Heart right ventricle (tissue), 16 donors: Measurements from ENCODE around the gene RCN2. TPM values are rescaled to one million over a fixed set of nuclear protein-coding genes. Genes with fewer than 3 reads are reported as not detected.

ENCODE experiments used
- ATAC-seq, 8 donors: fragments of 200-7000 bp; cut with Tn5 transposase; one replicate each; pipeline ENCODE4 v1.9.1; 2020; ENCODE audit warnings: mild to moderate bottlenecking in 8 of 8, moderate library complexity in 8 of 8, moderate number of reproducible peaks in 1 of 8
- DNase-seq, 2 donors: peaks; one replicate each; pipeline ENCODE4 v3.0.0-alpha.2; 2020
- H3K27ac ChIP-seq, 10 donors: fragments of 200-600 bp; sonication (generic) in 2 of 10; one replicate each; pipeline versions ENCODE4 v1.5.0 to v1.8.0; 2020 to 2022; ENCODE audit warnings: mild to moderate bottlenecking in 3 of 10
- H3K27me3 ChIP-seq, 7 donors: fragments of 200-600 bp; one replicate each; pipeline ENCODE4 v1.8.0; 2021 to 2022; ENCODE audit warnings: mild to moderate bottlenecking in 2 of 7
- H3K36me3 ChIP-seq, 9 donors: fragments of 200-600 bp; sonication (generic) in 1 of 9; one replicate each; pipeline versions ENCODE4 v1.5.0 to v1.8.0; 2020 to 2022; ENCODE audit warnings: mild to moderate bottlenecking in 2 of 9
- H3K4me1 ChIP-seq, 9 donors: fragments of 200-600 bp; sonication (generic) in 1 of 9; one replicate each; pipeline versions ENCODE4 v1.5.0 to v1.8.0; 2020 to 2022; ENCODE audit warnings: mild to moderate bottlenecking in 4 of 9
- H3K4me3 ChIP-seq, 10 donors: fragments of 200-600 bp; sonication (generic) in 2 of 10; one replicate each; pipeline versions ENCODE4 v1.5.0 to v1.8.0; 2020 to 2022; ENCODE audit warnings: mild to moderate bottlenecking in 7 of 10, moderate library complexity in 2 of 10
- H3K9me3 ChIP-seq, 11 donors: fragments of 200-600 bp in 10 of 11; sonication (generic) in 2 of 11; one replicate each; pipeline versions ENCODE4 v1.5.0 to v1.8.0; 2013 to 2022; ENCODE audit warnings: mild to moderate bottlenecking in 2 of 11, control low read depth in 1 of 11, moderate library complexity in 1 of 11
- WGBS, 2 donors: extraction: QIAGEN DNeasy Blood & Tissue Kit; methylation state at CpG; one replicate each; pipeline ENCODE4 v1.1.7; 2013; ENCODE audit warnings: inconsistent platforms in 1 of 2; 5-methylcytosine and 5-hydroxymethylcytosine counted together
- intact Hi-C, 10 donors: fragments of 100-400 bp; cut with DNase I; formaldehyde crosslinking; loops; one replicate each; pipeline versions ENCODE4 v1.11.1 to v1.14.2; 2022
- polyA plus RNA-seq, 2 donors: library from polyadenylated mRNA; stranded (reverse); fragments of 200-250 nt; gene quantifications; one replicate each; pipeline ENCODE4 v1.2.3, GENCODE V29; 2013
- total RNA-seq, 10 donors: library from RNA; stranded (reverse); fragmentation: NEBNext Ultra II Directional in 3 of 10; extraction: Animal tissue kit (Norgen Biotek cat#: 25700) in 3 of 10; gene quantifications; one replicate each; pipeline versions ENCODE4 v1.2.1 to v1.2.4, GENCODE V29; 2021 to 2023
- TF ChIP-seq, protein P1 (sequence below), 9 donors: fragments of 200-600 bp; sonication (generic) in 2 of 9; IDR thresholded peaks; one replicate each; pipeline versions ENCODE4 v1.5.0 to v1.8.0; 2021 to 2022; ENCODE audit warnings: antibody characterized with exemption in 9 of 9, mild to moderate bottlenecking in 5 of 9, moderate library complexity in 1 of 9
- donor health status: Arrhythmogenic right ventricular cardiomyopathy.
- donor health status: ischemic (EF 13 %, LVEDD 7.1; RV severe dilation, severe dysfunction).
- donor health status: healthy with polysubstance abuse.
- donor health status: DM: no; HTN: yes; CAD: no.
- donor health status: DM: no; HTN: no; CAD: no.
- donor health status: ischemic (EF 25% LVEDD 6.9; RV normal size, moderate dysfunction).
- donor health status: ischemic (EF 25% LVEDD 5.7; RV mildly dilated, moderate dysfunction).
- donor health status: healthy.
- donor health status: DM: yes; HTN: yes; CAD: no.
- donor health status: Ischemic cardiomyopathy.
- donor health status: ischemic (EF 35%, LVEDD 5.7; RV mildly dilated, moderate dysfunction).
- donor health status: nonischemic (EF 11% LVEDD 7.7; RV severe dilation, severe dysfunction).
- donor health status: DM: yes; HTN: yes; CAD: no.
- donor health status: PGD.
- donor health status: ischemic (EF 29% LVEDD 5.4; RV normal size, mild dysfunction).
- donor health status: nonischemic (EF 23%, LVEDD 6.1; RV moderate dilation, normal function).

The RCN2 gene
- total and polyA plus RNA-seq, 12 donors: 14.7 to 31.3 (median 27.5) TPM

DNA sequence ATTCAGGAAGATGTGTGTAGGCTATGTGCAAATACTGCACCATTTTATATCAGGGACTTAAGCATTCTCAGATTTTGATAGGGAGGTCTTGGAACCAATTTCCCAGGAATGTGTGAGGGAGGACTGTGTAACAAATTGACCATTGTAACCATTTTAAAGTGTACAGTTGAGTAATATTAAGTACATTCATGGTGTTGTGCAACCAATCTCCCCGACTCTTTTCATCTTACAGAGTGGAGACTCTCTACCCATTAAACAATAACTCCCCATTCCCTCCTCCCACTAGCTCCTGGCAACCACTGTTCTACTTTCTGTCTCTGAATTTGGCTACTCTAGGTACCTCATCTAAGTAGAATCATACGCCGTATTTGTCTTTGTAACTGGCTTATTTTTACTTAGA is 5.1 kb downstream of the RCN2 start:
- H3K4me1 ChIP-seq: peaks cover 0 to 22% (median 11%) of the 10 kb centered on the region in 9 donors
- ATAC-seq (no peak), DNase-seq (no peak)
- TF ChIP-seq, protein P1, sequence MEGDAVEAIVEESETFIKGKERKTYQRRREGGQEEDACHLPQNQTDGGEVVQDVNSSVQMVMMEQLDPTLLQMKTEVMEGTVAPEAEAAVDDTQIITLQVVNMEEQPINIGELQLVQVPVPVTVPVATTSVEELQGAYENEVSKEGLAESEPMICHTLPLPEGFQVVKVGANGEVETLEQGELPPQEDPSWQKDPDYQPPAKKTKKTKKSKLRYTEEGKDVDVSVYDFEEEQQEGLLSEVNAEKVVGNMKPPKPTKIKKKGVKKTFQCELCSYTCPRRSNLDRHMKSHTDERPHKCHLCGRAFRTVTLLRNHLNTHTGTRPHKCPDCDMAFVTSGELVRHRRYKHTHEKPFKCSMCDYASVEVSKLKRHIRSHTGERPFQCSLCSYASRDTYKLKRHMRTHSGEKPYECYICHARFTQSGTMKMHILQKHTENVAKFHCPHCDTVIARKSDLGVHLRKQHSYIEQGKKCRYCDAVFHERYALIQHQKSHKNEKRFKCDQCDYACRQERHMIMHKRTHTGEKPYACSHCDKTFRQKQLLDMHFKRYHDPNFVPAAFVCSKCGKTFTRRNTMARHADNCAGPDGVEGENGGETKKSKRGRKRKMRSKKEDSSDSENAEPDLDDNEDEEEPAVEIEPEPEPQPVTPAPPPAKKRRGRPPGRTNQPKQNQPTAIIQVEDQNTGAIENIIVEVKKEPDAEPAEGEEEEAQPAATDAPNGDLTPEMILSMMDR (IDR thresholded peaks at IDR 0.05): no peak
- no peaks in the 10 kb centered on the region for H3K9me3 ChIP-seq
- no peaks in the 10 kb centered on the region for H3K27me3 ChIP-seq
- peaks cover 0 to 81% (median 10%) of the 10 kb centered on the region in 9 donors for H3K36me3 ChIP-seq
- no peak overlapping the region for H3K4me3 ChIP-seq
- intact Hi-C loops: no loop called here
- no peak overlapping the region for H3K27ac ChIP-seq
- WGBS, 2 donors: 92 to 96% methylated on average over 3 of the region's 3 CpGs

DNA sequence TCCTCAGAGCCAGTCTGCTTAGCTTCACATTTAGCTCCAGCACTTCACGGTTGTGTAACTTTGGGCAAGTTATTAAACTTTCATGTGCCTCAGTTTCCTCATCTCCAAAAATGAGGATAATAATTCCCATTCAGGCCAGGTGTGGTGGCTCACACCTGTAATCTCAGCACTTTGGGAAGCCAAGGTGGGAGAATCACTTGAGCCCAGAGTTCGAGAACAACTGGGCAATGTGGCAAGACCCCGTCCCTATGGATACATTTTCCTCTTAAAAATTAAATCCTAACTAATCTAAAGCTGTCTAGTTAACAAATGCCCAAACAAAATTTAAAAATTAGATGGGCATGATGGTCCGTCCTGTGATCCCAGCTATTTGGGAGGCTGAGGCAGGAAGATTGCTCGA is 7.2 kb downstream of the RCN2 start:
- ATAC-seq: no peak
- no peak for DNase-seq
- no peaks in the 10 kb centered on the region for H3K27me3 ChIP-seq
- H3K4me3 ChIP-seq: no peak overlapping the region
- H3K4me1 ChIP-seq: peaks cover 0 to 6% (median 0%) of the 10 kb centered on the region in 9 donors
- no peak overlapping the region for H3K27ac ChIP-seq
- TF ChIP-seq, protein P1 (IDR thresholded peaks at IDR 0.05): no peak
- intact Hi-C loops: no loop called here
- 94 to 96% methylated on average over 5 of the region's 5 CpGs for WGBS, 2 donors
- H3K9me3 ChIP-seq: no peaks in the 10 kb centered on the region
- peaks cover 0 to 75% (median 10%) of the 10 kb centered on the region in 9 donors for H3K36me3 ChIP-seq

DNA sequence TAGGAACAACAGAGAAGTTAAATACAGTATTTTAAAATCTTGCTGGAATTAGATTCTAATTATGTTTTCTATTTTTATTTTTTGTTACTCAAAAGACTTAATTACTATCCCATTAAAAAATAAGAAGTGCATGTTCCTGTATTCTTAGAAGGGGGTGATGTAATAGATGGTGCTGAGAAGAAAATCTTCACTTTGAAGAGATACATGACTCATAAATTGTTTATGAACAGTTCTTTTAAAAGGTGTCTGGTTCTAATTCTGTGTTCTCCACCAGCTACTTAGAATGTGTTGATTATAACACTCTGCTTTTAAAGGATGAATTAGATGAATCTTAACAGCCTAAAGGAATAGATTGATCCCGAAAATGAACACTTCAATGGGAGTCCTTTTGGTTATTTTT is 8.2 kb downstream of the RCN2 start:
- ATAC-seq: no peak
- intact Hi-C loops: no loop called here
- TF ChIP-seq, protein P1 (IDR thresholded peaks at IDR 0.05): no peak

DNA sequence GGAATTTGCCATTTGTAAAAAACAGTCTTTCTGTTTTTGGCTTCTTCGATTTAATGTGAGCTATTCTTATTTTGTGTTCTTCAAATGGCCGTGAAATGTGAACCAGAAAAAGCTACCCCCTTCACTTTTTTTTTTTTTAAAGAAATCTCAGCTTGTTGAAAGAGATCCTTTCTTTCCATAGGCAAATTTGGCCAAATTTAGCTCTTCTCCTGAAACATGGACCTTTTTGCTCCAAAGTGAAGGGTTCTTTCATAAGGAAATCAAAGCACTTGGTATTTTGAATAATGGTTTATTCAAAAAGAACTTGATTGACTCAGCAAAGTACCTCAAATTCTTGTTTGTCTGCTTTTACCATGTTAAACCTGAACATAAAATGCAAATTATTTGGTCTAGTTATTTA is 10.1 kb downstream of the RCN2 start:
- ATAC-seq (no peak), DNase-seq (no peak)
- H3K27ac ChIP-seq: no peak overlapping the region
- H3K4me1 ChIP-seq: peaks cover 0 to 6% (median 0%) of the 10 kb centered on the region in 9 donors
- H3K9me3 ChIP-seq: no peaks in the 10 kb centered on the region
- H3K4me3 ChIP-seq: no peak overlapping the region
- no peaks in the 10 kb centered on the region for H3K27me3 ChIP-seq
- TF ChIP-seq, protein P1 (IDR thresholded peaks at IDR 0.05): peak in 1 of 9 donors; percentile 1
- WGBS, 2 donors: 81 to 87% methylated on average over 2 of the region's 2 CpGs
- peaks cover 0 to 68% (median 10%) of the 10 kb centered on the region in 9 donors for H3K36me3 ChIP-seq
- intact Hi-C loops: no loop called here

More for the DNA sequence above, 8.2 kb downstream of the RCN2 start:
- Histone ChIP-seq H3K4me3 (no peak overlapping the region), H3K36me3 (peaks cover 0 to 75% (median 10%) of the 10 kb centered on the region in 9 donors), H3K4me1 (peaks cover 0 to 6% (median 0%) of the 10 kb centered on the region in 9 donors), H3K9me3 (no peaks in the 10 kb centered on the region), H3K27me3 (no peaks in the 10 kb centered on the region), H3K27ac (no peak overlapping the region)
- no peak for DNase-seq
- 0% methylated on average over 1 of the region's 1 CpG for WGBS, 2 donors
